Right ventricle myocardium inferior (tissue), 1 donor: ENCODE data around the gene MAP2K7. TPM values are rescaled to one million over a fixed set of nuclear protein-coding genes. Genes with fewer than 3 reads are reported as not detected.
A peak's percentile ranks its signal among the peaks of the same experiment; 100 is the strongest.
"Not testable (repeated sequence)": the region's sequence is repeated elsewhere in the genome, so short reads cannot be mapped to it uniquely, and the experiment has no call there.

ENCODE experiments used
- ATAC-seq: fragments of 200-7000 bp; cut with Tn5 transposase; one replicate; pipeline ENCODE4 v1.9.1; 2020; ENCODE audit warnings: mild to moderate bottlenecking, moderate library complexity
- DNase-seq: peaks from one replicate; pipeline ENCODE4 v3.0.0; 2021; ENCODE audit errors: missing footprints
- intact Hi-C: fragments of 100-400 bp; cut with DNase I; formaldehyde crosslinking; loops from one replicate; pipeline ENCODE4 v1.11.0; 2022
- total RNA-seq: library from RNA; stranded (reverse); fragmentation: NEBNext Ultra II Directional; extraction: Animal tissue kit (Norgen Biotek cat#: 25700); gene quantifications from one replicate; pipeline ENCODE4 v1.2.1, GENCODE V29; 2021
- donor health status: DM: no; HTN: yes; CAD: no; lungs with severe emphysema.

Gene MAP2K7
- total RNA-seq, 1 donor from 2014 or later = 28.0 TPM

GRCh38 chr19:7913652-7914051, 10.0 kb downstream of the MAP2K7 start:
- DNase-seq = no peak
- no peak for ATAC-seq
- intact Hi-C loops = no loop called here

GRCh38 chr19:7914099-7914498, 10.4 kb downstream of the MAP2K7 start:
- intact Hi-C loops = no loop called here
- ATAC-seq (no peak), DNase-seq (no peak)

- DNase-seq (no peak), ATAC-seq (no peak)
- intact Hi-C loops = no loop called here
Observed at GRCh38 chr19:7914598-7915045, 10.9 kb downstream of the MAP2K7 start, which contains the start of gene TGFBR3L. TGFBR3L (plus strand) TSS chr19:7914830.

DNA sequence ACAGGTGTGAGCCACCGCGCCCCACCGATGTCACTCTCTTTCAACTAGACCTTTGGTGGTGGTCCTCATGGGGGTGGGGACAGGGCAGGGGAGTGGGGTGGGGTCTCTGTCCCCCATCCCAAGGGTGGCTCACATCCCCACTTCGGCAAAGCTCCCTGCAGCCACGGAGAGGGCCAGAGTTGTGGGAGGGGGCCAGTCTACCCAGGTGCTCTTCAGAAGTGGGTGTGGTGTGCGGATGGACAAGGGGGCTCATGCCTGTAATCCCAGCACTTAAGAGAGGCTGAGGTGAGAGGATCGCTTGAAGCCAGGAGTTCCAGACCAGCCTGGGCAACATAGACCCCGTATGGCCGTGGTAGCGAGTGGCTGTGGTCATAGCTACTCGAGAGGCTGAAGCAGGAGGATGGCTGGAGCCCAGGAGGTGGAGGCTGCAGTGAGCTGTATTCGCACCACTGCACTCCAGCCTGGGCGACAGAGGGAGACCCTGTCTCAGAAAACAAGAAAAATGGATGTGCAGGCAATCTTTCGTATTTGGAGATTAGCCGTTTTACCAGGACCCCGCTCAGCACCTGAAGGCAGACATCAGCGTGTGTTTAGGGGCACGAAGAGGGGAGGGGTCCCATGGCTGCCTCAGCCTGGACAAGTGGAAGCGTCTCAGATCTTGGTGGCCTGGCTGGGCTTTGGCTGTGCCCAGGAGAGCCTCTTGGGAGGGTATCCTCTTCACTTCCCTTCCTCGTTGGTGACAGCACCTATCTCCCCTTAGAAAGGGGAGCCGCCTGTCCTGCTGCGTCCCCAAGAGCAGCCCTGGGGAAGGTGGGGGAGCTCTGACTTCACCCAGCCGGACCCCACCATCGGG, 11.8 kb downstream of the MAP2K7 start:
- DNase-seq (no peak), ATAC-seq (no peak)
- intact Hi-C loops = no loop called here

- no peak for ATAC-seq
- DNase-seq = no peak
Observed at GRCh38 chr19:7916103-7916954, 12.7 kb downstream of the MAP2K7 start.

GRCh38 chr19:7916955-7917266, 13.2 kb downstream of the MAP2K7 start:
- DNase-seq (no peak), ATAC-seq (no peak)

More at GRCh38 chr19:7916103-7916954, 12.7 kb downstream of the MAP2K7 start:
- intact Hi-C loops = no loop called here

GRCh38 chr19:7917267-7918061, 13.8 kb downstream of the MAP2K7 start:
- DNase-seq (no peak), ATAC-seq (no peak)
- intact Hi-C loops = no loop called here

More at GRCh38 chr19:7916955-7917266, 13.2 kb downstream of the MAP2K7 start:
- intact Hi-C loops = no loop called here

DNA sequence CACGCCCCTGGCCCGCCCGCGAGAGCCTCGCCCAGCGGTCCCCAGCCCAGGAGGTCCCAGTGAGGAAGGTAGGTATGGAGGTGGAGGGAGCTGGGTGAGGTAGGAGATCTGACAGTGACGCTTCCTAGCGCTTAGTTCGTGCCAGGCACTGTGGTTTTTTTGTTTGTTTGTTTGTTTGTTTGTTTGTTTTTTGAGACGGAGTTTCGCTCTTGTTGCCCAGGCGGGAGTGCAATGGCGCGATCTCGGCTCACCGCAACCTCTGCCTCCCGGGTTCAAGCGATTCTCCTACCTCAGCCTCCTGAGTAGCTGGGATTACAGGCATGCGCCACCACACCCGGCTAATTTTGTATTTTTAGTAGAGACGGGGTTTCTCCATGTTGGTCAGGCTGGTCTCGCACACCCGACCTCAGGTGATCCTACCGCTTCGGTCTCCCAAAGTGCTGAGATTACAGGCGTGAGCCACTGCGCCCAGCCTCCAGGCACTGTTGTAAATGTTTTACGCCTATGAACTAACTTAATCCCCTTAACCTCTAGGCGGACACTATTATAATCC, 14.5 kb downstream of the MAP2K7 start:
- ATAC-seq, intact Hi-C loops, DNase-seq: not testable (repeated sequence)

DNA sequence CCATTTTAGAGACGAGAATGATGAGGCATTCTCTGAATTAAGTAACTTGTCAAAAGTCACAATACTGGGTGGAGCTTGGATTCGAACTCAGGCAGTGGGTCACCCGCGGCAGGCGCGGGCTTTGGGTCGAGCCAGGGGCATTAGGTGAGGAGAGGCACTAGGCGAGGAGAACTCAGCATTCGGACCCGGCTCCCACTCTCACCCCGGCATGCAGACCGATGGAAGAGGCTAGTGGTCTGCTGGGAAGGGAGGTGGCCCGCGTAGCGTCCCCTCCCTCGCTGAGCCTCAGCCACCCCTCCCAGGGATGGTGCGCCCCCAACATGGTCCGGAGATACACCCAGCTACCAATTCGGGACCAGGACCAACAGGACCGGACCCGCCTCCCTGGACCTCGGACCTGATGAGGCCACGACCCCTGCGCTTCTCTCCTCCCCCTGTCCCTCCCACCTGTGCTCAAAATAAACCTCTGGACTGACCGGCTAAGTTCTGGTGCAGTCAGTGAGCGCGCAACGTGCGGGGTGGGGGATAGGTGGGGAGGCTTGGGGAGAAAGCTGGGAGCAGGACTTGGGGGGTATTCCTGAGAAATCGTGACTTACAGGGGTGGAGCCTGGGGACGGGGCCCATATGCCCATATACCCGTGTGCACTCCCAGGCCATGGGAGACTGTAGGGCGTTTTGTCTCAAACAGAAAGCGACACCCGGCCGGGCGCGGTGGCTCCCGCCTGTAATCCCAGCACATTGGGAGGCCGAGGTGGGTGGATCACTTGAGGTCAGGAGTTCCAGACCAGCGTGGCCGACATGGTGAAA, 15.1 kb downstream of the MAP2K7 start:
- DNase-seq = no peak
- ATAC-seq = no peak
- intact Hi-C loops = no loop called here

DNA sequence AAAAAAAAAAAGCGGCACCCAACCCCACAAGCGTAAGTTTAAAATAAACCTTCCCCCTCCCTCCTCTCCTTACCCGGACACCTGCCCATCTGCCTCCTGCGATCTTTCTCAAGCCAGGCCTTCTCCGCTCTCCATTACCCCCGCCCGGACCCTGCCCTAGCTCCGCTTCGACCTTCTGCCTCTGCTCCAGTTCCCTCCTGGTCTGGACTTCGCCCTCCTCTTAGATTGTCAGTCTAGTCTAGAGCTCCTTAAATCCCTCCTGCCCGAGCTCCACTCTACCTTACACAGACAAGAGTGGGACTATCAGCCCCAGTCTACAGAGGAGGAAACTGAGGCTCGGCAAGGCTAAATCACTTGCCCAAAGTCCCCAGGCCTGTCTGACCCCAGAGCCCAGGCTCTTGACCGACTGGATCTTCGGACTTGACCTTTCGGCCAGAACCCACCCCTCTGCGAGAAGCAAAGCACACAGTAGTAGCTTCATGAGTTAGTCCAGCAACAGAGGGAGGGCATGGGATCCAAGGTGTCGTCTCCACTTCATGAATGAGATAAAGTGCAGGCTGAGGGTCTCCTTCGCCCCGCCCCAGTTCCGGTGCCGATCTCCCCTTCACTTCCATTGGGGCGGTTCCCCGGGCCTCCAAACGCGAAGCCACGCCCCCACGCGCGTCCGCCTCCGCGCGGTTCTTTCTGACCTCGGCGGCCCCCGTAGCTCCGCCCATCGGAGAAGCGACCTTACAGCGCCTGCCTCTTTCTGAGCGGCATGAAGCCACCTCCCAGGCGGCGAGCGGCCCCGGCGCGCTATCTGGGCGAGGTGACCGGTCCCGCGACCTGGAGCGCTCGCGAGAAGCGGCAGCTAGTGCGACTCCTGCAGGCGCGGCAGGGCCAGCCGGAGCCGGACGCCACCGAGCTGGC, 16.2 kb downstream of the MAP2K7 start, which contains the start of gene SNAPC2:
Gene SNAPC2 (plus strand): TSS at position 729 of the 909 bp plus-strand sequence. CDS start 29 bp downstream, at position 758.
- peak; percentile 72 for ATAC-seq
- DNase-seq = peak; percentile 99
- intact Hi-C loops = loop anchor here (1.0 to 2.0 kb wide), 3 partner anchors 17 to 594 kb away; partner anchors contain the start of genes MAP2K7, TIMM44 and ZNF414

GRCh38 chr19:7920519-7921301, 17.0 kb downstream of the MAP2K7 start:
- intact Hi-C loops = loop anchor here (1.0 to 2.0 kb wide), 3 partner anchors 17 to 594 kb away; partner anchors contain the start of genes MAP2K7, TIMM44 and ZNF414
- DNase-seq = peak; percentile 100
- ATAC-seq = peak; percentile 89

DNA sequence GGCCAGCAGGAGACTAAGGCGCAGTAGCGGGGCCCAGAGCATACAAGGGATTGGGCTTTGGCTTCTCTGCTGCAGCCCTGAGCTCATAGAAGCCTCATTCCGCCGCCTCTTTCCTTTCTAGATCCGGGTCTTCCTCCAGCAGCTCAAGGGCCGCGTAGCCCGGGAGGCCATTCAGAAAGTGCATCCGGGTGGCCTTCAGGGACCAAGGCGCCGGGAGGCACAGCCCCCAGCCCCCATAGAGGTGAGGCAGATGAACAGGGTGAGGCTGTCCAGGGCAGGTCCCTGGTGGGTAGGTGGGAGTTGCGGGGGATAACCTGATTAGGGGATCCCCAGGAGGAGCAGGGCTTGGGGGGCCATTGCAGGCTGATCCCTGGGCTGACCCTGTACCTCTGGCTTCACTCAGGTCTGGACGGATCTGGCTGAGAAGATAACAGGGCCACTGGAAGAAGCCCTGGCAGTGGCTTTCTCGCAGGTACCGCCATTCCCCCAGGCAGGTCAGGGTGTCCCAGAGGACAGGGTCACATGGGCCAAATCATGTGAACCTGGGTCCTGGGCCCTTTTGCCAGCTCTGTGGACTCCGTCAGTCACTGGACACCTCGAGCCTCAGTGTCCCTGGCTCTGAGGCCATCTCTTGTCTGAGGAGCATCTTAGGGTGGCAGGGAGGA, 17.8 kb downstream of the MAP2K7 start:
- ATAC-seq (no peak), DNase-seq (no peak)
- intact Hi-C loops = loop anchor here (2.0 kb wide), 1 partner anchor 21 kb away; the partner anchor contains the start of gene TIMM44

DNA sequence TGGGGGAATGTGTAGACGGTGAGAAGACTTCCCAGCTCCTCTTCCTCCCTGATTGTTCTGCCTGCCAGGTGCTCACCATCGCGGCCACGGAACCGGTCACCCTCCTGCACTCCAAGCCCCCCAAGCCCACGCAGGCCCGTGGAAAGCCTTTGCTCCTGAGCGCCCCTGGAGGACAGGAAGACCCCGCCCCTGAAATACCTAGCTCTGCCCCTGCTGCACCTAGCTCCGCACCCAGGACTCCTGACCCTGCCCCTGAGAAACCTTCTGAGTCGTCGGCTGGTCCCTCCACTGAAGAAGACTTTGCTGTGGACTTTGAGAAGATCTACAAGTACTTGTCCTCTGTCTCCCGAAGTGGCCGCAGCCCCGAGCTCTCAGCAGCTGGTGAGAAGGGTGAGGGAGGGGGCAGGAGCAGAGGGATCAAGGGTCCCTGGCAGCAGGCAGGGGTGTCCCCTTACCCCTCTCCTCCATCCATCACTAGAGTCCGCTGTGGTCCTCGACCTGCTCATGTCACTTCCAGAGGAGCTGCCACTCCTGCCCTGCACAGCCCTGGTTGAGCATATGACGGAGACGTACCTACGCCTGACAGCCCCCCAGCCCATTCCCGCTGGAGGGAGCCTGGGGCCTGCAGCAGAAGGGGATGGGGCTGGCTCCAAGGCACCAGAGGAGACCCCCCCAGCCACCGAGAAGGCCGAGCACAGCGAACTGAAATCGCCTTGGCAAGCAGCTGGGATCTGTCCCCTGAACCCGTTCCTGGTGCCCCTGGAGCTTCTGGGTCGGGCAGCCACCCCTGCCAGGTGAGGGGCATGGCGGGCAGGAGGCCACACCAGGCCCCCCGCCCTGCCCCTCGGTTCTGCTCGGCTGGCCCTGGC, 18.5 kb downstream of the MAP2K7 start:
- intact Hi-C loops = loop anchor here (2.0 kb wide), 1 partner anchor 21 kb away; the partner anchor contains the start of gene TIMM44
- ATAC-seq (no peak), DNase-seq (no peak)

- intact Hi-C loops = no loop called here
- ATAC-seq (no peak), DNase-seq (no peak)
Observed at GRCh38 chr19:7922836-7923195, 19.1 kb downstream of the MAP2K7 start.
